Skeletal muscle satellite cell (primary cell): ENCODE measurements around the gene ELFN2.
A peak's percentile ranks its signal among the peaks of the same experiment; 100 is the strongest.

ENCODE experiments used
- H3K27me3 ChIP-seq: 2 replicates; pipeline ENCODE4 v1.7.0; 2013; ENCODE audit warnings: low read length; ENCODE audit not compliant: control insufficient read depth, insufficient read depth
- H3K36me3 ChIP-seq: 2 replicates; pipeline ENCODE4 v1.7.0; 2013; ENCODE audit warnings: mild to moderate bottlenecking, control low read depth, low read length; ENCODE audit not compliant: insufficient read depth
- H3K4me1 ChIP-seq: 2 replicates; pipeline ENCODE4 v1.7.0; 2013; ENCODE audit warnings: low read length; ENCODE audit not compliant: control insufficient read depth, insufficient read depth
- H3K4me2 ChIP-seq: 2 replicates; pipeline ENCODE4 v1.7.0; 2013; ENCODE audit warnings: mild to moderate bottlenecking, low read length
- H3K4me3 ChIP-seq: 2 replicates; pipeline ENCODE4 v1.7.0; 2013; ENCODE audit warnings: low read length
- H3K9ac ChIP-seq: 2 replicates; pipeline ENCODE4 v1.7.0; 2013; ENCODE audit warnings: mild to moderate bottlenecking, low read depth, low read length, moderate library complexity
- H3K9me3 ChIP-seq: replicated peaks from 2 replicates; pipeline ENCODE4 v1.7.0; 2013; ENCODE audit warnings: mild to moderate bottlenecking, control low read depth, low read length

The ELFN2 gene

DNA sequence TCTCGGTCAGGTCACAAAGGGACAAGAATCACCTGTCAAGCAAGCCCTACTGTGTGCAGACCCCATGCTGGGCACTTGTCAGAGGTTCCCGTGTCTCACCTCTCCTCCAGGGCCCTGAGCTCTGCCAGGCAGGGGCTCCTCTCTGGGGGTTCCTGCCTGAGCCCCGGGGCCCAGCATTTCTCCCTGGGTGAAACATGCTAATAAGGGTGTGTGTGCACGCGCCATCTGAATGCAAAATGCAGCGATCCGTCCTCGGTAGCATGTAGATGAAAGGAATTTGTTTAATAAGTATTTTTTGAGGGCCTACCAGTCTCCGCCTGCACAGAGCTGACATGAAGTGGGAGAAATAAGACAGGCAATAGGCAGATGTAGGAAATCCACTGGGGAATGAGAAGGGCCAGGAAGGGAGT, 5.8 kb downstream of the ELFN2 start:
- H3K4me3 ChIP-seq: no peak overlapping the region
- H3K4me1 ChIP-seq: peaks cover 25% of the 10 kb centered on the region
- no peaks in the 10 kb centered on the region for H3K36me3 ChIP-seq
- no peak overlapping the region for H3K9ac ChIP-seq
- H3K27me3 ChIP-seq: peaks cover 43% of the 10 kb centered on the region
- no peaks in the 10 kb centered on the region for H3K9me3 ChIP-seq
- no peak overlapping the region for H3K4me2 ChIP-seq

DNA sequence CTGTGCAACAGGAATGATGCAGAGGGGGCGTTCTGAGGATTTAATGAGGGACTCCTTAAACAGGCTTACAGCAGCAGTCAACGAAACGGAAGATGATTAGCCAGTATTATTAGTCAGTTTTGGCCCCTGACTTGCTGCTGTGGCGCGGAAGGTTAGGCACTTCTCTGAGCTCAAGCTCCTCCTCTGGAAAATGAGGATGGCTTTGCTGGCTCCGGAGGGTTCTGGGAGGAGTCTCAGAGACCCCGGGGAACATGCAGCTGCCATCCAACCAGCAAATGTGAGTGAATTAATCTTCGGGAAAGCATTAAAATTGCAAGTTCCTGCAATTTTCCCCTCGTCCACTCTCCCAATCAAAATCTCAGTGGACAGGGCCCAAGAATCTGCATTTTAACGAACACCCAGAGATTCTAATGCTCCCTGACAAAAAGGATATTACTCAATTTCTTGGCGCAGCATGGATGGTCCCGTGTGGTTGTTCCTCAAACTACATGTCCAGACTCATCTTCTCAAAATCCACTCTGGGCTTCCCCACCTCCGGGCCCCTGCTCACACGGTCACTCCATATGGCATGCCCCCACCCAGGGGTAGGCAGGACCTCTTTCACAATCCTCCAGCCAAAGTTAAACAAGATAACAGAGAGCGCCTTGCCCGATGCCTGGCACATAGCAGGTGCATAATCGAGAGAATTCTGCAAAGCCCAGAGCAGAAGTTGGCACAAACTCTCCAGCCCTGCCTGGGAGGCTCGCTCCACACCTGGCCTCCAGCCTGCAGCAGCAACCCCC, 6.4 kb downstream of the ELFN2 start:
- Histone ChIP-seq H3K9ac (no peak overlapping the region), H3K27me3 (peaks cover 43% of the 10 kb centered on the region), H3K9me3 (no peaks in the 10 kb centered on the region), H3K4me1 (peaks cover 19% of the 10 kb centered on the region), H3K4me2 (peak overlapping the region; percentile 89), H3K36me3 (no peaks in the 10 kb centered on the region), H3K4me3 (peak overlapping the region; percentile 69)

DNA sequence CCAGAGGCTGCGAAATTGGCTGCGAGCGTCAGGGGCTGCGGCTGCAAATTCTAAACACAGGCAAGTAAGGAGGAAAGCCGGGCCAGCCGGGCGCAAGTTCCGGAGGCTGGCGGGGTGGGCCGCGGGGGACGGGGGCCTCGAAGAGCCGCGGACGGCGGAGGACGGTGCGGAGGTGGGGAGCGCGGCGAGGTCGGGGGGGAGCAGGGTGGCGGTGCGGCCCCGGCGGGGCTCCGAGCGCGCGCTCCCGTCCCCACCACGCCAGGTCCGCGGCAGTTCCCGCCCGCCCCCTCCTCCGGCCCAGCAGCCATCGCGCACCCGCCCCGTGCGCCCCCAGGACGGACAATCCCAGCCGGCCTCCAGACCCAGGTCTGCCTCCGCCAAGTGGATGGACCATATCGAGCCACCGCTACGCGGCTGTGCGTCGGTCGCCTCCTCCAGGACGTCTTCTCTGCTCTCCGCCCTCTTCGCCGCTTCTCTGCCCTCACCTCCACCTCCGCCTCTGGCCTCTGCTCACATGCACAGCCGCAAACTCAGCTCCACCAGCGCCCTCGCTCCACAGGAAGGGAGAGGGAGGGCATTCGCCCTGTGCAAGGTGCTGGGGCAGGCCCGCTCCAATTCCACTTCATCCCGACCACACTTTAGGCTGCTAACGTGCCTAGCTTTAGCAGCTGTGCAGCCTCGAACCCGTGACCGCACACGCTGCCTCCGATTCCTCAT, 7.2 kb downstream of the ELFN2 start:
- no peaks in the 10 kb centered on the region for H3K36me3 ChIP-seq
- peak overlapping the region; percentile 69 for H3K4me3 ChIP-seq
- peak overlapping the region; percentile 89 for H3K4me2 ChIP-seq
- H3K9me3 ChIP-seq: no peaks in the 10 kb centered on the region
- peaks cover 37% of the 10 kb centered on the region for H3K27me3 ChIP-seq
- peaks cover 19% of the 10 kb centered on the region for H3K4me1 ChIP-seq
- no peak overlapping the region for H3K9ac ChIP-seq

DNA sequence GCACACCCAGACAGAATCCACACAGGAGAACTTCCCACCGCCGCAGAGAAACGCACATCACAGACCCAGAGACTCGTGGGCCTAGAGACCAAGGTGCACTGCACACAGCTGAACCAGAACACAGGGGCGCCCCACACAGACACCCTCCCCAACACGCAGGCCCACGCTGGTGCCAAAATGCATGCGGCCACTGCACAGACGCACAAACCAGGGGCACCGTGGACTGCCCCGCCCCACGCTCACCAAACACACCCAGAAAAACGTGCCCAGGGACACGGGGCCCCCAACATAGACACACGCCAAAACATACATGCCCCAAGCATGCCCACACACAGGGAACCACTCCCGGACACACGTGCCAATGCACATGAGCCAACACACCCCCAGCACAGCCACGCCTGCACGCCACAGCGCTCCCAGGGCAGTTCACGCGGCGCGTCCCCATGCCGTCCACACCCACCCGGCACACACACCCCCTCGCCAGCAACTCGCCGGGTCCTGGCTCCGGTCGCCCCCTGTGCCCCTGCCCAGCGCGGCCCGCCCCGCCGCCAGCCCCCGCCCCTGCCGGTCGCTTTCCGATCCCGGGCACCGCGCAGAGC, 7.8 kb downstream of the ELFN2 start:
- no peaks in the 10 kb centered on the region for H3K9me3 ChIP-seq
- H3K36me3 ChIP-seq: no peaks in the 10 kb centered on the region
- peak overlapping the region; percentile 89 for H3K4me2 ChIP-seq
- H3K27me3 ChIP-seq: peaks cover 37% of the 10 kb centered on the region
- peak overlapping the region; percentile 69 for H3K4me3 ChIP-seq
- peaks cover 19% of the 10 kb centered on the region for H3K4me1 ChIP-seq
- H3K9ac ChIP-seq: no peak overlapping the region

DNA sequence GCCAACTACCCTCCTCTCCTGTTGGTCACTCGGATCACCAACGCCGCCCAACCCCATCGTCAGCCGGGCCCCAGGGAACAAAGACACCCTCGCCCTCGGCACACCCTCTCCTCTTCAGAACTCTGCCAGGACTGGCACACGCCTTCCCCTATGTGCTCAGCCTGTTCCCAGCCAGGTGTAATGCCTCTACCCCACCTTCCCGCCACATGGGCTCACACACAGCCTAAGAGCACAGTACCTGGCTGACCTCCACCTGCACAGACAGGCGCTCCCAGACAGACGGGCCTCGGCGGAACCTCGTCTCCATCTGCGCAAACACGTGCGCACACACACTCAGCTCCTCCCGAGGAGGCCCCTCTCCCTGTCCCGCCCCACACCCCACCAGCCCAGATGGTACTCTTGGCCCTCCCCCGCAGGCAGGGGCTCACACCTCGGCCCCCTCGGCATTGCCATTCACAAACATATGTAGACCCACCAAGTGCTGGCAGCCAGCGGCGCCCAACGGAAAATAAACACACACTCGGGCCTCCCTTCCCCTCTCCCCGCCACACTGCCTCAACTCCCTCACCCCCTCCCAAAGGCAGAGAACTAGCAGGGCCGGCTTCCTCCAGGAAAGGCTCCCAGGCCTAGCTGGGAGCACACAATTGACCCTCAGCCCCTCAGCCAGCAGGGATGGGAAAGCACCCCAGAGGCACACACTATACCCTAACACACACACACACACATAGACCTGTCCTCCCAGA, 8.5 kb downstream of the ELFN2 start:
- Histone ChIP-seq H3K4me3 (no peak overlapping the region), H3K9me3 (no peaks in the 10 kb centered on the region), H3K9ac (no peak overlapping the region), H3K4me1 (peaks cover 19% of the 10 kb centered on the region), H3K36me3 (no peaks in the 10 kb centered on the region), H3K27me3 (peaks cover 36% of the 10 kb centered on the region), H3K4me2 (peak overlapping the region; percentile 89)

DNA sequence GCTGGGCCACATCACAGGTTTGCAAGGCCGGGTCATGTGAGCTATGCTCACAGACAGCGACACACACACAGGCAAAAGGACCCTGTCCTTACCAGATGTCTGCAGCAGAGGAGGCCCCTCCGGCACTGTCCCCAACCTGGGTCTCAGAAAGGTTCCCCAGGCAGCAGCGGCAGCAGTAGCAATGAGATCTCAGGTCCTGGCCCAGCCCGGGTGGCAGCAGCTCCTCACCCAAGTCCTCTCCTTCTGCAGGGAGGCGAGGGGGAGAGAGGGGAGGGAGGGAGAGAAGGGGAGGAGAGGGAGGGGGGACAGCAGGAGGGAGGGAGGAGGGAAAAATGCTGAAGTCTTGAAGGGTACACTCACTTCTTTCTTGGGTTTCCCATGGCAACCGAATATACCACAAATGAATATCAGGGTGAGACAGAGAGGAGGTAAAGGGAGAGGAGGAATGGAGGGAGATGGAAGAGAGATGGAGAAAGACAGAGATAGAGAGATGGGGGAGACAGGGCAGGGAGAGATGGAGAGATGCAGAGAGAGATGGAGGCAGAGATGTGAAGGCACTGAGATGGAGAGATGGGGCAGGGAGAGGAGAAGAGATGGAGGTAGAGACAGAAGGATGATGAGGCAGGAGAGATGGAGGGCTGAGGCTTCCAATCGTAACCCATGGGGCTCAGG, 9.5 kb downstream of the ELFN2 start:
- peaks cover 19% of the 10 kb centered on the region for H3K4me1 ChIP-seq
- no peak overlapping the region for H3K4me3 ChIP-seq
- no peaks in the 10 kb centered on the region for H3K9me3 ChIP-seq
- H3K9ac ChIP-seq: no peak overlapping the region
- peaks cover 43% of the 10 kb centered on the region for H3K27me3 ChIP-seq
- H3K36me3 ChIP-seq: no peaks in the 10 kb centered on the region
- H3K4me2 ChIP-seq: no peak overlapping the region

DNA sequence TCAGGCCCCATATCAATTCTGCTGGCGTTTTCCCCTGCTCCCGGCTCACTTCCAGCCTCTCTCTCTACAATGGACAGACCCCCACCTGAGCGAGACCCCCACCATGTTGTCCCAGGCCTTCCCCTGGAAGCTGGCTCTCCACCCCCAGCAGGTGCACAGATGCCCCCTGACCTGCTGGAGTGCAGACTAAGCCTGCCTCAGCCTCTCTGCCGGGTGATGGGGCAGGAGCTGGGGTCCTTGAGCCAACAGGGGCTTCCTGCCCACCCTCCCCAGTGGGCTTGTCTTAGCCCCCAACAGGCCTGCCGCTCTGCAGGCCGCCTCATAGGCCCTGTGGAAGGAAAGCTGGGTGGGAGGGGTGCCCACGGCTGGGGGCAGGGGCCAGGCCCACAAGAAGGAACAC, 10.0 kb downstream of the ELFN2 start:
- Histone ChIP-seq H3K36me3 (no peaks in the 10 kb centered on the region), H3K9ac (no peak overlapping the region), H3K4me2 (no peak overlapping the region), H3K4me3 (no peak overlapping the region), H3K4me1 (peaks cover 19% of the 10 kb centered on the region), H3K27me3 (peaks cover 43% of the 10 kb centered on the region), H3K9me3 (no peaks in the 10 kb centered on the region)

DNA sequence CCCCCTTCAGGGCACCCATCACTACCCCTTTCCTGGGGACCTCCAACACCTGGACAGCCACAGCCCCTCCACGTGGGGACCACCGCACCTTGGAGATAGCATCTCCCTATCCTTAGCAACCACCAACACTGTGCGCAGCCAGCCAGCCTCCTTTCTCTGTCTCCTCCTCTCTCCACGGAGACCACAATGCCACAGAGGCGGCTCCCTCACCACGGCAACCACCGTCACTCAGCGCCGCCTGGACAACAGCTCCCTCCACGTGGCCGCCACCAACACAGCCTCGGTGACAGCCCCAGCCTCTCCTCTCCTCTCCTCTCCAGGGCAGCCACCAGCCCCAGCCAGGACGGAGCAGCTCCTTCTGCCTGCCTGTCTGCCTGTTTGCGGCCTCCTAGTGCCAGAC, 10.5 kb downstream of the ELFN2 start:
- Histone ChIP-seq H3K4me1 (peaks cover 19% of the 10 kb centered on the region), H3K4me2 (no peak overlapping the region), H3K27me3 (peaks cover 42% of the 10 kb centered on the region), H3K36me3 (no peaks in the 10 kb centered on the region), H3K4me3 (no peak overlapping the region), H3K9ac (no peak overlapping the region), H3K9me3 (no peaks in the 10 kb centered on the region)

DNA sequence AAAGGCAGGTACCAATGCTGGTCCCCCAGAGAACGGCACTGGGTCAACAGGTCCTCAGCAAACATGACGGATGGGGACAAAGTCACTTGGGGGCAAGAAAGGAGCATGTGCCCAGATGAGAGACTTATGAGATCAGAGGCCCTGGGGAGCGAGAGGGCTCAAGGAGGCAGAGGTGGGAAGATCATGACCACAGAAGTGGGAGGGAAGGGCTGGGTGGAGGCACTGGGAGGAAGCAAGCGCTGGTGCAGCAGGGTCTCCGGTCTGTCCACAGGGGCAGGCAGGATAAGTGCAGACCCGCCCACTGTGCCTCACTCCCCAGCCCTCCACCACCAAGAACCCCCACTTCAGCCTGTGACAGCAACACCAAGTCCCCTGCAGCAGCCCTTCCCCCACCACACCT, 10.9 kb downstream of the ELFN2 start:
- peaks cover 40% of the 10 kb centered on the region for H3K27me3 ChIP-seq
- H3K4me2 ChIP-seq: no peak overlapping the region
- H3K4me3 ChIP-seq: no peak overlapping the region
- no peaks in the 10 kb centered on the region for H3K9me3 ChIP-seq
- peaks cover 19% of the 10 kb centered on the region for H3K4me1 ChIP-seq
- H3K36me3 ChIP-seq: no peaks in the 10 kb centered on the region
- H3K9ac ChIP-seq: no peak overlapping the region

DNA sequence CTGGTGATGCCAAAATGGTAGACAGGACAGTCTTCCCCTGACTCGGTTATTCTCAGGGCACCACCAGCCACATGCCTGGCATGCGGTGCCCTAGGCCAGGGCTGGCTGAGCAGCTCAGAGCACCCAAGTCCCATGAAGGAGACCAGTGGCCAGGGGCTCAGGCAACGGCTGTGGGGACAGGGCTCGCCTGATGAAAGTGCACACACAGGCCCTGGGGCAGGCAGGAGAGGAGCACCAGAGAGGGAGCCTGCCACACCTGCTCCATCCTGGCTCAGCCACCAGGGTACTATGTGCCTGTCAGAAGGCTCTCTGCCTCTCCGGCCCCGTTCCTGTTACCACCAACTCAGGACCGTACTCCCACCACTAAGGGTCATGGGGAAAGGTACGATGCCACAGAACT, 12.1 kb downstream of the ELFN2 start:
- Histone ChIP-seq H3K27me3 (peaks cover 33% of the 10 kb centered on the region), H3K36me3 (no peaks in the 10 kb centered on the region), H3K4me2 (no peak overlapping the region), H3K9me3 (no peaks in the 10 kb centered on the region), H3K4me1 (peaks cover 15% of the 10 kb centered on the region), H3K4me3 (no peak overlapping the region), H3K9ac (no peak overlapping the region)

DNA sequence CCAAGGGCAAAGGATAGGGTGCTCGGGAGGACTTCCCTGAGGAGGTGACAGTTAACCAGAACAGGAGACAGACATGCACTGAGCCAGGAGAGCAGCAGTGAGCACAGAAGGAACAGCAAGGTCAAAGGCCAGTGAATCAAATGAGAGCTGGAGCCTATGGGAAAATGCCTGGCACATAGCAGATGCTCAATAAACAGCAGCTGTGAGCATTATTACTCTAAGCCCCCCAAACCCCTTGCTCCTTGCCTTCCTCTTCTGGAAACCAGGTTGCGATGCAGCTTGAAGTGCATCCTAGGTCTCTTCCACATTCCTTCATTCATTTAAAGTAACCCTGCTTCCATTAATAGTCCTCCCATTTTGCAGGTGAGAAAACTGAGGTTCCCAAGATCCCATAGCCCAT, 13.0 kb downstream of the ELFN2 start:
- H3K9me3 ChIP-seq: no peaks in the 10 kb centered on the region
- H3K4me2 ChIP-seq: no peak overlapping the region
- H3K4me1 ChIP-seq: peaks cover 13% of the 10 kb centered on the region
- H3K36me3 ChIP-seq: no peaks in the 10 kb centered on the region
- H3K9ac ChIP-seq: no peak overlapping the region
- H3K27me3 ChIP-seq: peaks cover 35% of the 10 kb centered on the region
- H3K4me3 ChIP-seq: no peak overlapping the region
